Activated naive CD4-positive, alpha-beta T cell treated with anti-CD3 and anti-CD28 coated beads, Interleukin-2, amount 10 ng/mL, durations not matched to agents 7 days and 5 days (primary cell): Measurements from ENCODE around the gene TBCD.
"Not testable (repeated sequence)": the region's sequence is repeated elsewhere in the genome, so short reads cannot be mapped to it uniquely, and the experiment has no call there.

Source experiments
- CTCF ChIA-PET: fragments of 350-600 bp; sonication (Branson Sonifier 250); formaldehyde crosslinking; loops from one replicate; lab custom pipeline; 2021; ENCODE audit warnings: antibody characterized with exemption; lab: Charles Lee
- DNase-seq: peaks from one replicate; pipeline ENCODE4 v3.0.0-alpha.2; 2020
- H3K27ac Mint-ChIP-seq: one replicate; pipeline ENCODE4 v1.8.0; 2021; ENCODE audit warnings: mild to moderate bottlenecking, moderate library complexity, mixed read lengths
- H3K27me3 Mint-ChIP-seq: one replicate; pipeline ENCODE4 v1.8.0; 2021; ENCODE audit warnings: mild to moderate bottlenecking, mixed read lengths
- H3K36me3 Mint-ChIP-seq: one replicate; pipeline ENCODE4 v1.8.0; 2021; ENCODE audit warnings: mixed read lengths
- H3K4me1 Mint-ChIP-seq: one replicate; pipeline ENCODE4 v1.8.0; 2021; ENCODE audit warnings: mixed read lengths
- H3K4me3 Mint-ChIP-seq: one replicate; pipeline ENCODE4 v1.8.0; 2021; ENCODE audit warnings: mild to moderate bottlenecking, moderate library complexity, mixed read lengths
- H3K9me3 Mint-ChIP-seq: one replicate; pipeline ENCODE4 v1.8.0; 2021; ENCODE audit warnings: mixed read lengths

TBCD gene

GRCh38 chr17:82956726-82957468, 205.0 kb downstream of the TBCD start:
- Mint-ChIP-seq H3K4me1 (no peaks in the 10 kb centered on the region), H3K27ac (no peak overlapping the region), H3K27me3 (no peaks in the 10 kb centered on the region), H3K9me3 (peaks cover 36% of the 10 kb centered on the region), H3K36me3 (peaks cover 35% of the 10 kb centered on the region), H3K4me3 (no peak overlapping the region)
- CTCF ChIA-PET, result no interaction called here
- DNase-seq, result no peak

- CTCF ChIA-PET, result no interaction called here
- H3K4me1 Mint-ChIP-seq, result peaks cover 2% of the 10 kb centered on the region
- no peak for DNase-seq
- no peaks in the 10 kb centered on the region for H3K27me3 Mint-ChIP-seq
- peaks cover 33% of the 10 kb centered on the region for H3K9me3 Mint-ChIP-seq
- H3K4me3 Mint-ChIP-seq, result no peak overlapping the region
- no peak overlapping the region for H3K27ac Mint-ChIP-seq
- peaks cover 35% of the 10 kb centered on the region for H3K36me3 Mint-ChIP-seq
Observed at GRCh38 chr17:82957469-82957795, 205.6 kb downstream of the TBCD start.

GRCh38 chr17:82957961-82958561, 206.2 kb downstream of the TBCD start:
- no peak overlapping the region for H3K4me3 Mint-ChIP-seq
- H3K27ac Mint-ChIP-seq, result no peak overlapping the region
- no peak for DNase-seq
- H3K9me3 Mint-ChIP-seq, result peaks cover 26% of the 10 kb centered on the region
- peaks cover 32% of the 10 kb centered on the region for H3K36me3 Mint-ChIP-seq
- CTCF ChIA-PET, result no interaction called here
- peaks cover 5% of the 10 kb centered on the region for H3K4me1 Mint-ChIP-seq
- H3K27me3 Mint-ChIP-seq, result no peaks in the 10 kb centered on the region

- no peak overlapping the region for H3K27ac Mint-ChIP-seq
- no peak overlapping the region for H3K4me3 Mint-ChIP-seq
- no peaks in the 10 kb centered on the region for H3K27me3 Mint-ChIP-seq
- peaks cover 20% of the 10 kb centered on the region for H3K36me3 Mint-ChIP-seq
- H3K4me1 Mint-ChIP-seq, result peaks cover 11% of the 10 kb centered on the region
- CTCF ChIA-PET, result no interaction called here
- H3K9me3 Mint-ChIP-seq, result peaks cover 18% of the 10 kb centered on the region
- no peak for DNase-seq
Observed at GRCh38 chr17:82959242-82959930, 207.5 kb downstream of the TBCD start.

GRCh38 chr17:82959990-82960418, 208.1 kb downstream of the TBCD start:
- Mint-ChIP-seq H3K27ac (no peak overlapping the region), H3K36me3 (peaks cover 15% of the 10 kb centered on the region), H3K4me3 (no peak overlapping the region), H3K9me3 (peaks cover 12% of the 10 kb centered on the region), H3K4me1 (peaks cover 11% of the 10 kb centered on the region), H3K27me3 (no peaks in the 10 kb centered on the region)
- no peak for DNase-seq
- CTCF ChIA-PET, result no interaction called here

- peaks cover 7% of the 10 kb centered on the region for H3K9me3 Mint-ChIP-seq
- CTCF ChIA-PET, result no interaction called here
- H3K4me1 Mint-ChIP-seq, result peaks cover 11% of the 10 kb centered on the region
- H3K27ac Mint-ChIP-seq, result no peak overlapping the region
- no peak overlapping the region for H3K4me3 Mint-ChIP-seq
- DNase-seq, result no peak
- H3K27me3 Mint-ChIP-seq, result no peaks in the 10 kb centered on the region
- H3K36me3 Mint-ChIP-seq, result peaks cover 11% of the 10 kb centered on the region
Observed at GRCh38 chr17:82960419-82961271, 208.8 kb downstream of the TBCD start.

GRCh38 chr17:82961366-82962162, 209.7 kb downstream of the TBCD start:
- CTCF ChIA-PET, result no interaction called here

GRCh38 chr17:82962163-82962720, 210.4 kb downstream of the TBCD start:
- DNase-seq, result no peak
- no peak overlapping the region for H3K4me3 Mint-ChIP-seq
- CTCF ChIA-PET, result no interaction called here
- peaks cover 4% of the 10 kb centered on the region for H3K9me3 Mint-ChIP-seq
- H3K27me3 Mint-ChIP-seq, result no peaks in the 10 kb centered on the region
- peaks cover 11% of the 10 kb centered on the region for H3K4me1 Mint-ChIP-seq
- H3K36me3 Mint-ChIP-seq, result peaks cover 8% of the 10 kb centered on the region
- H3K27ac Mint-ChIP-seq, result no peak overlapping the region

More at GRCh38 chr17:82961366-82962162, 209.7 kb downstream of the TBCD start:
- peaks cover 8% of the 10 kb centered on the region for H3K36me3 Mint-ChIP-seq
- DNase-seq, result no peak
- peaks cover 4% of the 10 kb centered on the region for H3K9me3 Mint-ChIP-seq
- H3K4me3 Mint-ChIP-seq, result no peak overlapping the region
- H3K27ac Mint-ChIP-seq, result peak overlapping the region; percentile 19
- peaks cover 11% of the 10 kb centered on the region for H3K4me1 Mint-ChIP-seq
- no peaks in the 10 kb centered on the region for H3K27me3 Mint-ChIP-seq

- H3K36me3 Mint-ChIP-seq, result peaks cover 8% of the 10 kb centered on the region
- H3K9me3 Mint-ChIP-seq, result peaks cover 4% of the 10 kb centered on the region
- H3K27ac Mint-ChIP-seq, result no peak overlapping the region
- no peaks in the 10 kb centered on the region for H3K27me3 Mint-ChIP-seq
- CTCF ChIA-PET, result no interaction called here
- H3K4me1 Mint-ChIP-seq, result peaks cover 11% of the 10 kb centered on the region
- no peak overlapping the region for H3K4me3 Mint-ChIP-seq
- peak; percentile 69 for DNase-seq
Observed at GRCh38 chr17:82963104-82963950, 211.5 kb downstream of the TBCD start.

- not testable (repeated sequence) for H3K4me3 Mint-ChIP-seq, H3K9me3 Mint-ChIP-seq, H3K27ac Mint-ChIP-seq, DNase-seq, H3K27me3 Mint-ChIP-seq, H3K36me3 Mint-ChIP-seq
- peaks cover 11% of the 10 kb centered on the region for H3K4me1 Mint-ChIP-seq
- CTCF ChIA-PET, result interaction anchor here (0.8 kb wide), 1 partner anchor 22 kb away, joined by 3 read pairs; no protein-coding TSS in a partner anchor
Observed at GRCh38 chr17:82964451-82964850, 212.6 kb downstream of the TBCD start.

GRCh38 chr17:82964851-82965341, 213.0 kb downstream of the TBCD start:
- Mint-ChIP-seq H3K9me3 (no peaks in the 10 kb centered on the region), H3K27me3 (no peaks in the 10 kb centered on the region), H3K4me3 (no peak overlapping the region), H3K27ac (no peak overlapping the region), H3K4me1 (peaks cover 11% of the 10 kb centered on the region), H3K36me3 (no peaks in the 10 kb centered on the region)
- no peak for DNase-seq
- CTCF ChIA-PET, result no interaction called here

- no peak for DNase-seq
- Mint-ChIP-seq H3K4me3 (no peak overlapping the region), H3K36me3 (no peaks in the 10 kb centered on the region), H3K4me1 (peaks cover 13% of the 10 kb centered on the region), H3K27me3 (no peaks in the 10 kb centered on the region), H3K9me3 (no peaks in the 10 kb centered on the region), H3K27ac (no peak overlapping the region)
- CTCF ChIA-PET, result no interaction called here
Observed at GRCh38 chr17:82965371-82965770, 213.5 kb downstream of the TBCD start.
